Muscle layer of colon (tissue), 2 donors: ENCODE measurements around the gene FGF14.
"Not testable (repeated sequence)": the region's sequence is repeated elsewhere in the genome, so short reads cannot be mapped to it uniquely, and the experiment has no call there.

Experiments
- H3K27ac ChIP-seq: one replicate; pipeline ENCODE4 v1.7.0; 2013; ENCODE audit warnings: low read depth, mild to moderate bottlenecking, low read length, moderate library complexity
- H3K27me3 ChIP-seq, 2 donors: one replicate each; pipeline ENCODE4 v1.7.0; 2013; ENCODE audit warnings: low read length in 2 of 2, mild to moderate bottlenecking in 2 of 2; ENCODE audit not compliant: insufficient read depth in 2 of 2, control insufficient read depth in 1 of 2
- H3K36me3 ChIP-seq: one replicate; pipeline ENCODE4 v1.7.0; 2013; ENCODE audit warnings: mild to moderate bottlenecking, low read length; ENCODE audit not compliant: insufficient read depth
- H3K4me1 ChIP-seq: one replicate; pipeline ENCODE4 v1.7.0; 2013; ENCODE audit warnings: mild to moderate bottlenecking, low read length; ENCODE audit not compliant: insufficient read depth
- H3K4me3 ChIP-seq, 2 donors: one replicate each; pipeline ENCODE4 v1.7.0; 2013; ENCODE audit warnings: low read length in 2 of 2, low read depth in 1 of 2, mild to moderate bottlenecking in 1 of 2, moderate library complexity in 1 of 2
- H3K9ac ChIP-seq: one replicate; pipeline ENCODE4 v1.7.0; 2013; ENCODE audit warnings: low read length
- H3K9me3 ChIP-seq: one replicate; pipeline ENCODE4 v1.7.0; 2013; ENCODE audit warnings: mild to moderate bottlenecking, low read length
- donor health status: abdominal sarcoma.
- donor health status: Adenocarcinoma of cecum.

The FGF14 gene

DNA sequence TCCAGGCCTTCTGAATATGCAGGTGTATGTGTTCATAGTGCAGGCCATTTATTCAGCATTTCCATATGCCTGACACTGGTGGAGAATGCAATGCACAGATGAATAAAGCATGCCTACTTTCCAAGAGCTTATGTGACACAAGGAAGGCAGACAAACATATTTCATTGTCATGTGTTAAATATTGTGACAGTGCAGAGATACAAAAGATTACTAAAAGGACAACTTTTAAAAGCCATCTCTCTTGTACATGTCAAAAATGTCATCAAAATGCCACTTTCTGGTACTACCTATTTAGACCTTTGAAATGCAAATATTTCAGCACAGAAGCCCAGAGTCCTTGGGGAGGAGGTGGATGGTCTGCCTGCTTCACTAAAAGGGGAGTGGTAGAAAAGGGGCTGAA lies 254.5 kb downstream of the FGF14 start:
- Histone ChIP-seq H3K4me3 (no peak overlapping the region), H3K36me3 (no peaks in the 10 kb centered on the region), H3K27me3 (no peaks in the 10 kb centered on the region), H3K4me1 (no peaks in the 10 kb centered on the region), H3K27ac (no peak overlapping the region), H3K9ac (no peak overlapping the region), H3K9me3 (no peaks in the 10 kb centered on the region)

DNA sequence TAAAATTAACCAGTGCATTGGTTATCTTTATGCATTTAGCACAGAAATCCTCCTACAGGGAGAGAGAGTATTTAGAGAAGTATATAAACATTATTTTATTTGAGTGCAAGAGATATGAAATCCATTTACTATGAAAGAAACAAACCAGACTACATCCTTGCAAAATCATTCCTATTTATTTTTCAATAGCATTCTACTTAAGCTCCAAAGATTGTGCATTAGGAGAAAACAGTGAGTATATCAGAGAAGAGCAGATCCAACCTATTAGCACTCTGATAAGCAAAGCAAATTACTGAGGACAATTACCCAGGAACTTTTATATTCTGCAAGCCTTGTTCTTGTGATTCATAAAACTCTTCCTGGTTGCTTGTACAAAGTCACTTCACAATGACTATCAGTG lies 256.1 kb downstream of the FGF14 start:
- Histone ChIP-seq H3K4me3 (no peak overlapping the region), H3K36me3 (no peaks in the 10 kb centered on the region), H3K9ac (no peak overlapping the region), H3K27ac (no peak overlapping the region), H3K9me3 (no peaks in the 10 kb centered on the region), H3K27me3 (no peaks in the 10 kb centered on the region), H3K4me1 (no peaks in the 10 kb centered on the region)

DNA sequence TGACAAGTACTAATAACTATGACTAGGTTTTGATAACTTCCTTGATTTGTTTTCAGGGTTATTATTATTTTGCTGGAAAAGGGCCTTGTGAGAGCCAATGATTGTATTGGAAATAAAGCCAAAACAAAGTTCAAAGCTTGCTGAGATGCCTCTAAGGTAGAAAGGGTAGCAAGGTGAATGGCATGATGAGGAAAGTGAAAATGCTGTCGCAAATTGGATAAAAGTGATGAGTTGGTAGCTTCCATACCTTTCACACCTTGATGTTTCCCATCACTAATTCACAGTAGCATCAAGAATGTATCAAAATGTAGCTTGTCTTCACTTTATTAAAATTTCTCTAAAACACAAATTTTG lies 259.4 kb downstream of the FGF14 start:
- H3K9me3 ChIP-seq, result no peaks in the 10 kb centered on the region
- no peaks in the 10 kb centered on the region for H3K36me3 ChIP-seq
- no peak overlapping the region for H3K27ac ChIP-seq
- H3K27me3 ChIP-seq, result no peaks in the 10 kb centered on the region
- H3K4me3 ChIP-seq, result no peak overlapping the region
- H3K9ac ChIP-seq, result no peak overlapping the region
- H3K4me1 ChIP-seq, result no peaks in the 10 kb centered on the region

DNA sequence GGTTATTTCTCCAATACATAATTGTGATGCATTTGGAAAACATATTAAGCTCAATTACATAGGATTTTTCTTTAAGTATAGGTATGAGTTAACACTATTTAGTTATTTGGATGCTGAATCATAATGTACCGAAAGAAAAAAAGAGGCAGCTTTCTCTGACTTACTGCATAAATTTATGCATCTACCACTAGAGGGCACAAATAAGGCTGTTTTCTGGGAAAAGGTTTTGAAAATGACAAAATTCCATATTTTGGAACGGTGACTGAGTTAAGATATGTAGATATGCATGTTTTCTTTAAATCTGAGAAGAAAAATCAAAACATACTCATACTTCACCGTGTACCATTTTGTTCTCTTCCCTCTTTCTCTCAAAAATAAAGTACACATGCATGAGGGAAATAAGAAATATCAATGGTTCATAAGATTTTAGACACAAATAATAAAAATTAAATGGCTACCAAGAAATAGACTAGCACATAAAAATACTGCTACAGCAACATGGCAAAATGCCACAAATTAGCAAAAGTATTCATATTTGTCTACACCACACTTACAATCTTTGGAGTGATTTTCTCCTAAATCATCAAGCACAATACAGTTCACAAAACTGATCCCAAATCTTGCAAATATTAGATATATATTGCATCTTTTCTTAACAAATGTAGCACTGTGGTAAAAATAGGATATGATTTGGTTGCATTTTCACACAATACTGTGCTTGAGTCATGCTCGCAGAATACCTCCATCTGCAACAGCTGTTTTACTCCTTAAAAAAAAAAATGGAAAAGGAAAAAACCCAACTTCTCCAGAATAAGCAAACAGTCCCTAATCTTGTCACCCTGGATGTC lies 260.0 kb downstream of the FGF14 start:
- Histone ChIP-seq H3K4me1 (no peaks in the 10 kb centered on the region), H3K9ac (no peak overlapping the region), H3K9me3 (no peaks in the 10 kb centered on the region), H3K27me3 (no peaks in the 10 kb centered on the region), H3K27ac (no peak overlapping the region), H3K4me3 (no peak overlapping the region), H3K36me3 (no peaks in the 10 kb centered on the region)

DNA sequence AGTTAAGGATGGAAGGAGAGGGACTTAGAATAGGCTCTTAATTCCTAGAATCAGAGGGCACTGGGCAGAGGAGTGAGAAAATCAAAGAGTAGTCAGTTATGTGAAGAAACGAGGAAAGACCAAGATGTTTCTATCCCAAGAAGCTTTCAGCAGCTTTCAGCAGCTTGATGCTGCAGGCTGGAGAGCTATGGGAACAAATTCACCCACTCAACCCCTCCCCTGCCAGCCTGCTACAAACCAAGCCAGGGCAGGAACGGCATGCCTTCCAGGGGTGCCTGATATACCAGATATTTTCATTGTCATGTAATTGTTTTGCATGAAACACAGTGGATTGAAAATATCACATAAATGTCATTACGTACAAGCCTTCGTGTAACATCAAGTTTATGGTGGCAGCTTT lies 262.2 kb downstream of the FGF14 start:
- H3K4me1 ChIP-seq, result no peaks in the 10 kb centered on the region
- H3K27me3 ChIP-seq, result no peaks in the 10 kb centered on the region
- H3K9ac ChIP-seq, result no peak overlapping the region
- H3K4me3 ChIP-seq, result no peak overlapping the region
- no peaks in the 10 kb centered on the region for H3K9me3 ChIP-seq
- no peak overlapping the region for H3K27ac ChIP-seq
- no peaks in the 10 kb centered on the region for H3K36me3 ChIP-seq

DNA sequence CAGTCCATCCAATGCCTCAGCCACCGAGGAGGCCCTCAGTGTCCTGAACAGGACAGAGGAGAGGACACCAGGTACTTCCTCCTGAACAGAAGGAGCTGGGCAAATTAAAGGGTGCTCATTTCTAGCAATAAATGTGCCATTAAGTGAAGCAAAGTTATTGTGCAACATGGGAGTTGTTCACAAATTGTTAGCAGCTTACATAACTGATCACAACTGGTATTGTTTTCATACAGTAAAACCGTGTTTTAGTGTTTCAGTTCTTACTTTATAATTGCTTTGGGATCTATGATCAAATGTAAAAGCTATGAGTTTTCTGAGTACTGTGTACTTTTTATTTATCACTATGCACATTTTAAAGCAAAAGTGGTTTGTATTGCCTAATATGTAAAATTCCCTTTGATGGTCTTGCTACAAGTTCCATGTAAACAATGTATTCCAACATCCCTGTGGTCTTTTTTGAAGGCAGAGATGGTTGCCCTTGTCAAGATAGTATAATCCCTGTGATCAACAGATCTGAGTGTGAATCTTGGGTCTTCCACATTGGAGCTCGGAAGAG lies 263.1 kb downstream of the FGF14 start:
- no peaks in the 10 kb centered on the region for H3K4me1 ChIP-seq
- H3K27me3 ChIP-seq, result no peaks in the 10 kb centered on the region
- H3K9me3 ChIP-seq, result no peaks in the 10 kb centered on the region
- no peak overlapping the region for H3K4me3 ChIP-seq
- H3K27ac ChIP-seq, result no peak overlapping the region
- no peaks in the 10 kb centered on the region for H3K36me3 ChIP-seq
- no peak overlapping the region for H3K9ac ChIP-seq

DNA sequence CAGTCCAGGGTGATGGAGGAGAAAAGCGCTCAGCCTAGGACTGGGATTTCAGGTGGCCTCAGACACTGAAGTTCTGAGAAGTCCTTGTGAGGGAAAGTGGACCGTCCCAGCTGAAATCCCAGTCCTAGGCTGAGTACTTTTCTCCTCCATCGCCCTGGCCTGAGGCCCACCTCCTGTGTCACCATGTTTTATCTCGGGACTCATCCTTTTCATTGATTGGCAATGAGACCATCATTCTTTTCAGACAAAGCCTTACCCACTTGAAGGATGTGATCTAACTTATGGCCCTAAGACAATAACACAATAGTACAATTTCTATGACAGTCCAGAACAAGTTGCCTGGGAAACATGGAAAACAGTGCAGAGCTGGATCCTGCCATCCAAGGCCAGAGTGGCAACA lies 263.9 kb downstream of the FGF14 start:
- not testable (repeated sequence) for H3K27me3 ChIP-seq, H3K9me3 ChIP-seq, H3K27ac ChIP-seq, H3K9ac ChIP-seq, H3K36me3 ChIP-seq, H3K4me1 ChIP-seq, H3K4me3 ChIP-seq

DNA sequence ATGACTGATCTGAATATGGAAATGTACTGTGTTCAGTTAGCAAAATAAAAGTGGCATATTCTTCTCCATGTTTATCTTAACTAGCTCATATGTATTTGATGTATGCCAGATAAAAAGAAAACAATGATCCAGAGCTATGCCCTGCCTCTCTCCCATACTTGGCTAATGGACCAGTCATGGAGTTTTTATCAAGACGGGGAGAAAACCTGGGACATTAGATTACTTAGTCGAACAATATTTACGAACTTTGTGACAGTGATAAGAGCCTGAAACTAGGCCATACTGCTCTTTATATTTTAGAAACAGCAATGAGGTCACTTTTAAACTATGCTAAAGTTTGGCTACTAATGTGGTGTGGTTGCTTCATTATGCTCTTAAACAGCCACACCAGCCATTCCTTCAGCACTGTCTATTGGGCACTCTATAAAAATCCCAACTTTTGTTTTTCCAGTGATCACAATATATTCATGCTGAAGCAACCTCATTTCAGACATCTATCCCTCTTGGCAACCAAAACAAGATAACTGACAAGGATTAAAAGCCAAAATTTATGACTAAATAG lies 265.0 kb downstream of the FGF14 start:
- no peaks in the 10 kb centered on the region for H3K4me1 ChIP-seq

DNA sequence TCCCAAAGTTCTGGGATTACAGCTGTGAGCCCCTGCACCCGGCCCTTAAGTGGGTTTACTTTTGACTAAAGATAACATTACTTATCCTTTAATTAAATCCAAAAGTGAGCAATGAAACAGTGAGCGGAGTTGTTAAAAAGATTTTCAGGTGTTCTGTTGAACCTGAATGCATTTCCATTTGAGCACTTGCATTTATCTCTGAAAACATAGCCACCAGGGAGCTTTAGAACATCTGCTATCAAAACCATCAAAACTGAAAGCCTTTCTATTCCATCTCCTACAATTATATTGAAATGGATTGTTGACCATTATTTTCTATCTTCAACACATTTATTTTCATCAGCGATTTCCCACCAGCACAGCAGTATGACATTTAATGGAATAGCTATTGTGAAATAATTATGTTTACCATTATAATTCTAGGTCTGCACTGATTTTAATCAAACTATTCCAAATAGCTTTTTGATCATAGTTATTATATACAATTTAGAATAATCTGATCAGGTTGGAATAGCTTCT lies 269.0 kb downstream of the FGF14 start:
- no peak overlapping the region for H3K9ac ChIP-seq

More for the DNA sequence above, 265.0 kb downstream of the FGF14 start:
- Histone ChIP-seq H3K4me3 (no peak overlapping the region), H3K9ac (no peak overlapping the region), H3K27me3 (no peaks in the 10 kb centered on the region), H3K36me3 (no peaks in the 10 kb centered on the region), H3K9me3 (no peaks in the 10 kb centered on the region), H3K27ac (no peak overlapping the region)

DNA sequence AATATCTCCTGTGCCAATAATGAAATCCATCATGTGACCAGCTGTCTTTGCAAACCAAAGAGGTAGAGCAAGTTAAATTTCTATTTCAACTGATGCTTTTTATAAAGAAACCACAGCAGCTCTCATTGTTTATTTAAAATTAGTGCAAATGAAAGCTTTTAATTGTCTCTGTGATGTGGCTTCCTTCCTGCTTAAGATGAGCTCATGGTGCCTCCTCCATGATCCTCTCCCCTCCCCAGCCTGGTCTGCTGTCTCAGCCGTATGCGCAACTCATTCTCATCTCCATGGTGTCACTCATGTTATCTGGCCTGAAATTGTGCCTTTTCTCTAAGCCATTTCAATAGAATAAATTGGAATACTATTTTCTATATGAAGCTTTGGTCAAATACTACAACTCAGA lies 270.6 kb downstream of the FGF14 start:
- Histone ChIP-seq H3K4me1 (no peaks in the 10 kb centered on the region), H3K9ac (no peak overlapping the region)

More for the DNA sequence above, 269.0 kb downstream of the FGF14 start:
- no peak overlapping the region for H3K4me3 ChIP-seq
- no peaks in the 10 kb centered on the region for H3K4me1 ChIP-seq
- no peak overlapping the region for H3K27ac ChIP-seq
- no peaks in the 10 kb centered on the region for H3K27me3 ChIP-seq
- H3K9me3 ChIP-seq, result no peaks in the 10 kb centered on the region
- no peaks in the 10 kb centered on the region for H3K36me3 ChIP-seq

DNA sequence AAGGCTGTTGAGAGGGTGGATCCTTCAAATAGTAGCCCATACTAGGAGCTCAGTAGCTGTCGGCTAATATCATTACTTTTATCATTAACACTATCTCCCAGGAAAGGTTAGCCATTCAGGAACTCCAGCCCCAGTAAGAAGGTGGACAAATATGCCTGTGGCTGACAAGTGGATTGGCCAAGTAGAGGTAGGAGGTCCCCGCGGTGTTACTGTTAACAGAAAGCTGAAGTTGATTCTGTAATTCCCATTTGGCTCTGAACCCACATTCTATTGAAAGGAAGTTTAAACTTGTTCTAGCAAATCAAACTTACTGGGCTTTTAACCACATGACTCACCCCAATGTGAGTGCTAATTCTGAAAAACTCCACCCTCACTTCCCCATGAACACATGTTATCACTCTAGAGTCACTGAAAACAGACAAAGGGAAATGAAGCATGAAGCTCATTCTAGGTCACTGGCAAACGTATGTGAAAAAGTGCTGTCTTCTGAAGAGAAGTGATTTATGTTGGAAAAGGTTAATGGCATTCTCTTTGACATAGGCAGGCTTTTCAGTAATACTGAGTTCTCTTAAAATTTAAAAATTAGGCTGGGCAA lies 273.5 kb downstream of the FGF14 start:
- Histone ChIP-seq H3K9me3 (no peaks in the 10 kb centered on the region), H3K4me1 (no peaks in the 10 kb centered on the region), H3K27ac (no peak overlapping the region), H3K36me3 (no peaks in the 10 kb centered on the region), H3K9ac (no peak overlapping the region), H3K27me3 (no peaks in the 10 kb centered on the region), H3K4me3 (no peak overlapping the region)

More for the DNA sequence above, 270.6 kb downstream of the FGF14 start:
- H3K9me3 ChIP-seq, result no peaks in the 10 kb centered on the region
- H3K27ac ChIP-seq, result no peak overlapping the region
- no peaks in the 10 kb centered on the region for H3K27me3 ChIP-seq
- no peaks in the 10 kb centered on the region for H3K36me3 ChIP-seq
- no peak overlapping the region for H3K4me3 ChIP-seq
